ENCODE measurements around the gene ACTRT2.

Gene ACTRT2

DNA sequence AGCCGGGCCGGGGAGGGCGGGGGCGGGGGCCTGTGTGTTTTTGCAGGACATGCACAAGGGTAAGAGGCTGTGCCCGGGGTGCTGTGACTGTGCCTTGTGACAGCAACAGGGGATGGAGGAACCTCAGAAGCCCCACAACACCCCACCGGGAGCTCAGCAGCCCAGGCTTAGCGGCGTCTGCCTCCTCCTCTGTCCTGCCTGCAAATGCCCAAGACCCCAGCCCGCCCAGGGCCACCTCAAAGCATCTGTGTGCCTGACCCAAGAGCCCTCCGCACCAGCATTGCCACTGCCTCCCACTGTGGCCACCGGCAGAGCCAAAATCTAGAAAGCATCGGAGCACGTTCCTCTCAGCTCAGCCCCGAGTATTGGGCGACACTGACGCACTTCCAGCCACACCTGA is 2.7 kb upstream of the ACTRT2 start:
- no peak for DNase-seq

- DNase-seq = no peak
Observed at GRCh38 chr1:3019007-3019515, 2.2 kb upstream of the ACTRT2 start.

DNA sequence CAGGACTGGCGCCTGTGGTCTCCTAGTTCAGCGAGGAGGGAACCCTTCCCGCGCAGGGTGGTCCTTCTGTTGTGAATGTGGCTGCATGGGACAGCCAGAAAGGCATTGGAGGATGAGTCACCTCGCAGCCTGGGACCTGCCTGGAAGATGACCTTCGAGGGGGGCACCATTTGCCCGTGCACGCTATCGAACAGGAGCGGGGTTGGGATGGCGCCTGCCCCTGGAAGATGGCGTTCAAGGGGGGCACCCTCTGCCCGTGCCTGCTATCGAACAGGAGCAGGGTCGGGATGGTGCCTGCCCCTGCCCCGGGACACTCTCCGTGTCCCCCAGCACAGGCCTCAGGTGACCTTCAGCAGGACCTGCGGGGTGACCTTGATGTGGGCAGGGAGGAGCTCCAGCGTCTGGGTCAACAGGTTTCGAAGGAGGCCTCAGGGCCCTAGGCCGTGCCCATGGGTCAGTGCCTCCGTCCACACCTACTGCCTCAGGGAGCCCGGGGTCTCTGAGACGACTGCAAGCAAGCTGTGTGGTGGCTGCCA is 1.7 kb upstream of the ACTRT2 start:
- no peak for DNase-seq

- DNase-seq = no peak
Observed at GRCh38 chr1:3020263-3020909, 881 bp upstream of the ACTRT2 start.

- DNase-seq = no peak
Observed at GRCh38 chr1:3021801-3022401, 634 bp downstream of the ACTRT2 start.

DNA sequence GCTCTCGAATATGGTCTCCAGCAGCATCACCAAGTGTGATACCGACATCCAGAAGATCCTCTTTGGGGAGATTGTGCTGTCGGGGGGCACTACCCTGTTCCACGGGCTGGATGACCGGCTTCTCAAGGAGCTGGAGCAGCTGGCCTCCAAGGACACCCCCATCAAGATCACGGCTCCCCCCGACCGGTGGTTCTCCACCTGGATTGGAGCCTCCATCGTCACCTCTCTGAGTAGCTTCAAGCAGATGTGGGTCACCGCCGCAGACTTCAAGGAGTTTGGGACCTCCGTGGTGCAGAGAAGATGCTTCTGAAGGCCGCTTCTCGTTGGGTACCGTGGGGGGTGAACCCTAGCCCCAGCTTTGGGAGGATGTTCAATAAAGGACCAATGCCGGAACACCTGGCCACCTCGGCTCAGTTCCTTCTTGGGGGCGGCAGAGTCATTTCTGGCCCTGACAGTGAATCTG is 1.3 kb downstream of the ACTRT2 start:
- no peak for DNase-seq

GRCh38 chr1:3022976-3023375 is 1.7 kb downstream of the ACTRT2 start:
- no peak for DNase-seq

DNA sequence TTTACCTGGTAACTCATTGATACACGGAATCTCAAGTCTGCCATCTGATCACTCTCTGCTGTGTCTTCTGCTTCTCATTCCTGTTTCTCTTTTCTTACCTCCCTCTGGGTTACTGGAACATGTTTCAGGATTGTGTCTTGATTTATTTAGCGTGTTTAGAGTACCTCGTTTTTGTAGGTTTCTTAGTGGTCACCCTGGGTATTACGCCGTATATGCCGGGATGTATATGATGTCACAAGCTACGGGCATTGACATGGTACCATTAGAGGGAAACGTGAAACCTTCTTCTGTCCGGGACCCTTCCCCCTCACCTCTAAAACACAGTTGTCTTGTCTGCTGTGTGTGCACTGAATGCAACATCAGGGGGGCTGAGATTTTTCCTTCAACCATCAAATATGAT is 2.8 kb downstream of the ACTRT2 start:
- no peak for DNase-seq

GRCh38 chr1:3024588-3024987 is 3.3 kb downstream of the ACTRT2 start:
- DNase-seq = no peak

- no peak for DNase-seq
Observed at GRCh38 chr1:3026124-3026523, 4.9 kb downstream of the ACTRT2 start.

DNA sequence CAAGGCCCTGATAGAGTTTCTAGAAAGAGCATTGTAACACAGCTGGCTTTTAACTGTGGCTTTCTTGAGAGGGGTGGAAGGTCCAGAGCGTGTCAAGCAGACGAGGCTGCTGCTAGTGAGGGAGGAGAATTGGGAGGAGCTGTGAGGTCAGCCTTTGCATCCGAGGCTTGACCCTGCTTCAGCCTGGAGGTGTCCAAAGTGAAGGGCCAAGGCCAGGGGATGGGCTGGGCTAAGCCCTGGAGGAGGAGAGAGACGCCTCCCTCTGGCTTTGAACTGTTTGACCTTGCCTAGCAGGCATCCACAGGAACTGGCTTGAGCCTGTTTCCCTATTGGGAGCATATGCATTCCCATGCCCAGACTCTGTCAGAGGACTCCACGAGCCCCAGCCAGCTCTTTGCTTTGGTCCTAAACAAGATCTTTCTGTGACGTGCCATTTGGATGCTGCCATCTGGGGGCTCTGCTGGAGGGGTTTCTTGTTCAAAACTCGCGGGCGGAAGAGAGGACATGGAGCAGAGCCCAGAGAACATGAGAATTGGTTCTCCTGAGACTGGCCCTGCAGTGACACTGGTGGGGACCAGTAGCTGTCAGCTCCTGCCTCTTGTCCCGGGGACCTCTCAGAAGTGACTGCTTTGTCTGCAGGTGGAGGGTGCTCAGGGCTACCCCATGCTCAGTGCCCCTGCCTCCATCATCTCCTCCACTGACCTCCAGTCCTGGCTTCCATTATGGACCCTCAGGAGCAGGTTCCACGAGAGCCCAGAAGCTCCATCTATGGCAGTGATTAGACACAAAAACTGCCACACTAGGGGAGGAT is 5.5 kb downstream of the ACTRT2 start:
- no peak for DNase-seq

GRCh38 chr1:3027611-3028371 is 6.5 kb downstream of the ACTRT2 start:
- no peak for DNase-seq

- no peak for DNase-seq
Observed at GRCh38 chr1:3028531-3029282, 7.4 kb downstream of the ACTRT2 start.

- DNase-seq = no peak
Observed at GRCh38 chr1:3029481-3029961, 8.3 kb downstream of the ACTRT2 start.

- no peak for DNase-seq
Observed at GRCh38 chr1:3029991-3030662, 8.9 kb downstream of the ACTRT2 start.

GRCh38 chr1:3030663-3031381 is 9.6 kb downstream of the ACTRT2 start:
- DNase-seq = no peak

DNA sequence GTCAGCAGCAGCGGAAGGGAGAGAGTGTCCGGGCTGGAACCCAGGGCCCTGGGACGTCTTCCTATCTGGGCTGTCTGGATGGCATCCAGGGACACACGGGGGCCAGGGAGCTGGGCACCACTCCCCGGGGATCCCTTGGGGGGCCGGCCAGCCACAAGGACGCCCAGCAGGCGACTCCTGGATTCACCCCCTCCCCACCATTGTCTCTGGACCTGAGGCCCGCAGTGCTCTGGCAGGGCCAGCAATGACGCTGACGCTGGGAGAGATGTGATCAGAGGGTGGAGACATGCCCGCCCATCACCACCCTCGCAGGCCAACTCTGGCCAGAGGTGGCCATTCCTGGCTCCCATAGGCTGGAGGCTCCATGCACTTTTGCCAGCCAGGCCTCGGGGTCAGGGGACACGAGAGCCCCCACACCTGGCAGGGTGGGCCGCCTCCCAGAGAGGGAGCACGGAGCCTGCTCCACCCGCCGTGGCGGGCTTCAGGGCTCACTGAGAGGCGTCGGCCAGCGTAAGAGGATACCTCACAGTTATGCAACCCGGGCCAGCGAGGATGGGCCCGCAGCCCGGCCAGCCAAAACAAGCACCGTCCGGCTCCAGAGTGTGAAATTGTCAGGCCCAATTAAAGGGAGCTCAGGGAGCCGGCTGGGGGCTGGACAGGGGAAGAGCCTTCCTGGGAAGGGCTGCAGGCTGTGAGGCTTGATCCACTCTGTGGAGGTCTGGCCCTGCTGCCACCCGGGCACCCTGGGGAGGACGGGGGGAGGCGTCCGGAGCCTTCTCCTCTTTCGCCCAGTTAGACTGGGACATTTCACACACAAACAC is 10.3 kb downstream of the ACTRT2 start:
- DNase-seq = no peak

DNA sequence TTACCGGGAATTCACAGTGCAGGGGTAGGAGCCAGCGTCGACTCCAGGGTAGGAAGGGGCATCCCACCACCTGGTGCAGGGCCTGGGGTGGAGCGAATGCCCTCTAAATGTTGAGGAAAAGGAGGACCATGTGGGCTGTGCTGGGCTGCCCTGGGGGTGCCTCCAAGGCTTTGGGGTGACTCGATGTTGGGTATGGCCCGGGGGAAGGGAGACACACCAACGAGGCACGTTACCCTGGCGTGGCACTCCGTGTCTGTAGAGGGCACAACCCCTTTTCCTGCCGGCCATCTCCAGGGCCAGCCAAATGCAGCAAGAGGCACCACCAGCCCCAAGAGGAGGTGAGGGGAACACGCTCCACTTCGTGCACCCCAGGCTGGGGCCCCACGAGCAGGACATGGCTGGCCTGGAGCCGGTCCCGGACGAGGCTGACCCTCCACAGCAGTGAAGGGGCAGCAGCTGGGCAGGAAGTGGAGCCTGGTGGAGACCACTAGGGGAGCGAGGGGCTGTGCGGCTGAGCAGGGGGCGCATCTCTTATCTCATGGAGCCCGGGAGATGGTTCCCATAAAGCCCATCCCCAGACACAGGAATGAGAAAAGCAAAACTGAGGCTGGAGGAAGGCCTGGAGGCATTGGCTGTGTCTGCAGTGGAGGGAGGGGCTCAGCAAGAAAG is 11.2 kb downstream of the ACTRT2 start:
- no peak for DNase-seq
